ENCODE data around the gene EXD3. TPM values are rescaled to one million over a fixed set of nuclear protein-coding genes. Genes with fewer than 3 reads are reported as not detected.

EXD3 gene
- total RNA-seq, 1 experiment from 2014 or later: 4.7 TPM

GRCh38 chr9:137367506-137368430 is 55.2 kb downstream of the EXD3 start:
- DNase-seq (ENCODE audit: low read depth): no peak

- no peak for DNase-seq (ENCODE audit: low read depth)
These were observed 56.0 kb downstream of the EXD3 start for GRCh38 chr9:137366891-137367381.

- no peak for DNase-seq (ENCODE audit: low read depth)
These were observed 56.5 kb downstream of the EXD3 start for GRCh38 chr9:137366445-137366810.

GRCh38 chr9:137365552-137366444 is 57.2 kb downstream of the EXD3 start:
- DNase-seq (ENCODE audit: low read depth): no peak

GRCh38 chr9:137365056-137365455 is 57.9 kb downstream of the EXD3 start:
- DNase-seq (ENCODE audit: low read depth): no peak

GRCh38 chr9:137359850-137360249 is 63.1 kb downstream of the EXD3 start:
- no peak for DNase-seq (ENCODE audit: low read depth)

- no peak for DNase-seq (ENCODE audit: low read depth)
These were observed 64.8 kb downstream of the EXD3 start for GRCh38 chr9:137358126-137358525.

- DNase-seq (ENCODE audit: low read depth): no peak
These were observed 65.8 kb downstream of the EXD3 start for GRCh38 chr9:137357166-137357565.

GRCh38 chr9:137355761-137356365 is 67.1 kb downstream of the EXD3 start:
- DNase-seq (ENCODE audit: low read depth): no peak

- no peak for DNase-seq (ENCODE audit: low read depth)
These were observed 67.9 kb downstream of the EXD3 start for GRCh38 chr9:137354845-137355760.

- no peak for DNase-seq (ENCODE audit: low read depth)
These were observed 68.7 kb downstream of the EXD3 start for GRCh38 chr9:137354153-137354844.

- DNase-seq (ENCODE audit: low read depth): no peak
These were observed 69.5 kb downstream of the EXD3 start for GRCh38 chr9:137353223-137354152.

GRCh38 chr9:137352511-137353222 is 70.3 kb downstream of the EXD3 start:
- DNase-seq (ENCODE audit: low read depth): no peak

GRCh38 chr9:137351781-137352501 is 71.0 kb downstream of the EXD3 start:
- DNase-seq (ENCODE audit: low read depth): no peak

GRCh38 chr9:137350696-137351584 is 72.0 kb downstream of the EXD3 start:
- no peak for DNase-seq (ENCODE audit: low read depth)

GRCh38 chr9:137349471-137350033 is 73.4 kb downstream of the EXD3 start:
- no peak for DNase-seq (ENCODE audit: low read depth)

Measured in HT1080 (cell line).